ENCODE data around the gene PHTF2.

DNA sequence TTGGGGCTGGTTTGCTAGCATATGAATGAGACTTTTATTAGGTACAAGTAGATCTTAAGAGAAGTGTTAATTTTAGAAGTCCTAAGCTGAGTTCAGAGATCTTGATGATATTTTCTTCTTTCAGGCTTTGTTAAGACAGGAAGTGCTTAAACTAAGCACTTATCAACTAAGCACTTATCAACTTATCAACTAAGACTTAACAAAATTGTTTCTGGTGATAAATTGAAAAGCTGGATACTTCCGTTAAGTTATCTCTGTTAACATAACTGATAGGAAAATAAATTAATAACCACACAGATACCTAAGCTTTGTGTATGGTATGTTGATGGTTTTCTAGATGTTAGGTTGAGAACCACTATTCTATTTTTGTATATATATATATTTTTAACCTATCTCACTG, 113.7 kb downstream of the PHTF2 start:
- TF ChIP-seq, protein P1, sequence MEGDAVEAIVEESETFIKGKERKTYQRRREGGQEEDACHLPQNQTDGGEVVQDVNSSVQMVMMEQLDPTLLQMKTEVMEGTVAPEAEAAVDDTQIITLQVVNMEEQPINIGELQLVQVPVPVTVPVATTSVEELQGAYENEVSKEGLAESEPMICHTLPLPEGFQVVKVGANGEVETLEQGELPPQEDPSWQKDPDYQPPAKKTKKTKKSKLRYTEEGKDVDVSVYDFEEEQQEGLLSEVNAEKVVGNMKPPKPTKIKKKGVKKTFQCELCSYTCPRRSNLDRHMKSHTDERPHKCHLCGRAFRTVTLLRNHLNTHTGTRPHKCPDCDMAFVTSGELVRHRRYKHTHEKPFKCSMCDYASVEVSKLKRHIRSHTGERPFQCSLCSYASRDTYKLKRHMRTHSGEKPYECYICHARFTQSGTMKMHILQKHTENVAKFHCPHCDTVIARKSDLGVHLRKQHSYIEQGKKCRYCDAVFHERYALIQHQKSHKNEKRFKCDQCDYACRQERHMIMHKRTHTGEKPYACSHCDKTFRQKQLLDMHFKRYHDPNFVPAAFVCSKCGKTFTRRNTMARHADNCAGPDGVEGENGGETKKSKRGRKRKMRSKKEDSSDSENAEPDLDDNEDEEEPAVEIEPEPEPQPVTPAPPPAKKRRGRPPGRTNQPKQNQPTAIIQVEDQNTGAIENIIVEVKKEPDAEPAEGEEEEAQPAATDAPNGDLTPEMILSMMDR (IDR thresholded peaks at IDR 0.05; ENCODE audit: low read length), result no peak
- TF ChIP-seq EZH2 (IDR thresholded peaks at IDR 0.05; ENCODE audit: borderline replicate concordance, low read length), result no peak
